SH-SY5Y (cell line): Measurements from ENCODE around the gene CLASP1.

Experiments
- GATA2 ChIP-seq: IDR thresholded peaks from 2 replicates; pipeline ENCODE4 v1.6.1; 2011; ENCODE audit warnings: mild to moderate bottlenecking, low read depth, low read length
- GATA3 ChIP-seq: IDR thresholded peaks from 2 replicates; pipeline ENCODE4 v1.6.1; 2011; ENCODE audit warnings: low read depth, mild to moderate bottlenecking, low read length, moderate library complexity

GRCh38 chr2:121608367-121608766, 40.9 kb downstream of the CLASP1 start:
- TF ChIP-seq GATA2 (no peak), GATA3 (no peak)
